IMR-90 (cell line): ENCODE data around the gene HERC5. TPM values are rescaled to one million over a fixed set of nuclear protein-coding genes. Genes with fewer than 3 reads are reported as not detected.

ENCODE experiments used
- ATAC-seq: fragments of 200-7000 bp; cut with Tn5 transposase; 2 replicates; pipeline ENCODE4 v1.9.1; 2020; ENCODE audit warnings: low read depth, mild to moderate bottlenecking, moderate library complexity
- BruUV-seq: library from RNA; stranded (reverse); fragments of 400-500 nt; replicated peaks from 2 replicates; lab custom pipeline; 2021; lab: Mats Ljungman, UMichigan
- CTCF ChIA-PET: fragments of 300-600 bp; formaldehyde crosslinking; extraction: SDS; loops from one replicate; lab custom pipeline; 2021; ENCODE audit warnings: antibody characterized with exemption; lab: Yijun Ruan, JAX
- POLR2A ChIA-PET: fragments of 300-600 bp; sonication (Branson Sonifier 250); formaldehyde crosslinking; loops from one replicate; lab custom pipeline; 2022; ENCODE audit warnings: antibody characterized with exemption; ENCODE audit not compliant: unreplicated experiment; lab: Charles Lee
- DNase-seq: peaks from one replicate; pipeline ENCODE4 v3.0.0; 2013
- H2AFZ ChIP-seq: replicated peaks from 2 replicates; pipeline ENCODE3; 2013; ENCODE audit warnings: low read length, mild to moderate bottlenecking; ENCODE audit not compliant: poor library complexity
- H2AK5ac ChIP-seq: 2 replicates; pipeline ENCODE4 v1.6.1; 2013; ENCODE audit warnings: low read depth, low read length, inconsistent platforms
- H2AK9ac ChIP-seq: replicated peaks from 2 replicates; pipeline ENCODE3; 2013; ENCODE audit warnings: mild to moderate bottlenecking, low read depth, low read length, moderate library complexity; ENCODE audit not compliant: poor library complexity
- H2BK120ac ChIP-seq: 2 replicates; pipeline ENCODE4 v1.6.1; 2013; ENCODE audit warnings: low read depth, low read length, inconsistent platforms
- H2BK15ac ChIP-seq: 3 replicates; pipeline ENCODE4 v1.6.1; 2013; ENCODE audit warnings: low read depth, low read length, inconsistent platforms
- H2BK20ac ChIP-seq: 2 replicates; pipeline ENCODE4 v1.6.1; 2013; ENCODE audit warnings: low read depth, mild to moderate bottlenecking, inconsistent platforms, low read length, moderate library complexity
- H2BK5ac ChIP-seq: 2 replicates; pipeline ENCODE4 v1.6.1; 2013; ENCODE audit warnings: mild to moderate bottlenecking, low read depth, low read length, inconsistent platforms; ENCODE audit not compliant: poor library complexity, severe bottlenecking
- H3K14ac ChIP-seq: replicated peaks from 2 replicates; pipeline ENCODE4 v1.6.1; 2013; ENCODE audit warnings: low read depth, low read length, inconsistent platforms
- H3K18ac ChIP-seq: 2 replicates; pipeline ENCODE4 v1.6.1; 2013; ENCODE audit warnings: low read depth, low read length, control low read depth
- H3K23ac ChIP-seq: 2 replicates; pipeline ENCODE4 v1.6.1; 2013; ENCODE audit warnings: low read depth, low read length, inconsistent platforms
- H3K27ac ChIP-seq: 2 replicates; pipeline ENCODE4 v1.5.1; 2013; ENCODE audit warnings: mild to moderate bottlenecking, control low read depth, low read length; ENCODE audit not compliant: insufficient read depth
- H3K27me3 ChIP-seq: 2 replicates; pipeline ENCODE4 v1.6.1; 2013; ENCODE audit warnings: low read length; ENCODE audit not compliant: control insufficient read depth, insufficient read depth
- H3K36me3 ChIP-seq: 2 replicates; pipeline ENCODE4 v1.6.1; 2013; ENCODE audit warnings: low read length, mixed read lengths; ENCODE audit not compliant: control insufficient read depth, insufficient read depth
- H3K4ac ChIP-seq: 2 replicates; pipeline ENCODE4 v1.6.1; 2013; ENCODE audit warnings: low read depth, low read length, inconsistent platforms
- H3K4me1 ChIP-seq: 2 replicates; pipeline ENCODE4 v1.6.1; 2013; ENCODE audit warnings: low read length, mixed read lengths; ENCODE audit not compliant: control insufficient read depth, insufficient read depth
- H3K4me2 ChIP-seq: 2 replicates; pipeline ENCODE4 v1.6.1; 2013; ENCODE audit warnings: low read depth, mild to moderate bottlenecking, control low read depth, low read length, moderate library complexity
- H3K4me3 ChIP-seq: 2 replicates; pipeline ENCODE4 v1.5.1; 2013; ENCODE audit warnings: low read depth, mild to moderate bottlenecking, control low read depth, low read length, moderate library complexity; ENCODE audit not compliant: insufficient read depth
- H3K56ac ChIP-seq: 2 replicates; pipeline ENCODE4 v1.6.1; 2013; ENCODE audit warnings: low read length, inconsistent platforms; ENCODE audit not compliant: insufficient read depth; ENCODE audit errors: extremely low read depth
- H3K79me1 ChIP-seq, 2 experiments: 2 replicates each; pipeline ENCODE4 v1.6.1; 2013; ENCODE audit warnings: low read length in 2 of 2, inconsistent platforms in 1 of 2, low read depth in 1 of 2
- H3K9ac ChIP-seq: 2 replicates; pipeline ENCODE4 v1.6.1; 2013; ENCODE audit warnings: low read depth, low read length, control low read depth
- H3K9me1 ChIP-seq: 2 replicates; pipeline ENCODE4 v1.6.1; 2013; ENCODE audit warnings: low read length, inconsistent platforms; ENCODE audit not compliant: insufficient read depth
- H3K9me3 ChIP-seq: 2 replicates; pipeline ENCODE4 v1.6.1; 2013; ENCODE audit warnings: low read length; ENCODE audit not compliant: control insufficient read depth, insufficient read depth
- H4K20me1 ChIP-seq: 2 replicates; pipeline ENCODE4 v1.6.1; 2013; ENCODE audit warnings: low read length, inconsistent platforms; ENCODE audit not compliant: insufficient read depth
- H4K5ac ChIP-seq: 2 replicates; pipeline ENCODE4 v1.6.1; 2013; ENCODE audit warnings: mild to moderate bottlenecking, low read depth, low read length, control low read depth
- H4K8ac ChIP-seq, 2 experiments: 2 replicates each; pipeline ENCODE4 v1.6.1; 2013; ENCODE audit warnings: low read depth in 2 of 2, low read length in 2 of 2, control low read depth in 1 of 2, inconsistent platforms in 1 of 2
- H4K91ac ChIP-seq: 2 replicates; pipeline ENCODE4 v1.6.1; 2013; ENCODE audit warnings: low read depth, low read length, inconsistent platforms; ENCODE audit not compliant: insufficient read depth
- BHLHE40 ChIP-seq: fragments of 150-350 bp; IDR thresholded peaks from 2 replicates; pipeline ENCODE4 v1.6.1; 2016; ENCODE audit warnings: mild to moderate bottlenecking, low read depth, low read length
- CEBPB ChIP-seq: IDR thresholded peaks from 2 replicates; pipeline ENCODE4 v1.6.1; 2012; ENCODE audit warnings: low read depth, low read length, improper control_type of control experiment
- CTCF ChIP-seq: conservative IDR thresholded peaks from 2 replicates; pipeline ENCODE4 v1.5.1; 2012; ENCODE audit warnings: mild to moderate bottlenecking, low read depth, low read length, improper control_type of control experiment
- FOS ChIP-seq: fragments of 150-350 bp; IDR thresholded peaks from 2 replicates; pipeline ENCODE4 v1.6.1; 2016; ENCODE audit warnings: low read depth, low read length
- MAZ ChIP-seq: IDR thresholded peaks from 2 replicates; pipeline ENCODE4 v1.6.1; 2012; ENCODE audit warnings: low read depth, mild to moderate bottlenecking, low read length, improper control_type of control experiment, moderate library complexity, borderline replicate concordance
- MXI1 ChIP-seq: IDR thresholded peaks from 2 replicates; pipeline ENCODE4 v1.6.1; 2012; ENCODE audit warnings: low read depth, mild to moderate bottlenecking, low read length, moderate library complexity, borderline replicate concordance
- NFE2L2 ChIP-seq: fragments of 150-350 bp; IDR thresholded peaks from 2 replicates; pipeline ENCODE4 v1.6.1; 2016; ENCODE audit warnings: low read depth, mild to moderate bottlenecking, low read length
- POLR2A ChIP-seq: IDR thresholded peaks from 2 replicates; pipeline ENCODE4 v1.6.1; 2012; ENCODE audit warnings: mild to moderate bottlenecking, low read depth, low read length
- RAD21 ChIP-seq: IDR thresholded peaks from 2 replicates; pipeline ENCODE4 v1.6.1; 2012; ENCODE audit warnings: low read length, improper control_type of control experiment
- RCOR1 ChIP-seq: IDR thresholded peaks from 2 replicates; pipeline ENCODE4 v1.6.1; 2012; ENCODE audit warnings: mild to moderate bottlenecking, low read length, improper control_type of control experiment; ENCODE audit not compliant: insufficient replicate concordance
- RFX5 ChIP-seq: IDR thresholded peaks from 2 replicates; pipeline ENCODE4 v1.8.0; 2012; ENCODE audit warnings: low read depth, mild to moderate bottlenecking, low read length, moderate library complexity
- WGBS, 2 experiments: methylation state at CpG; one replicate each; pipeline versions ENCODE4 v1.1.5 to v1.1.7; 2013; ENCODE audit warnings: missing lambda C conversion rate in 2 of 2; ENCODE audit not compliant: insufficient read length in 1 of 2; ENCODE audit errors: extremely low coverage in 2 of 2; 5-methylcytosine and 5-hydroxymethylcytosine counted together
- dilution Hi-C: fragments of 300-500 bp; cut with HindIII; formaldehyde crosslinking; loops from one replicate; pipeline ENCODE4 v1.14.3; 2018; ENCODE audit warnings: low sequenced_read_pairs; ENCODE audit not compliant: unreplicated experiment
- in situ Hi-C: fragments of 300-500 bp; cut with MboI; formaldehyde crosslinking; loops from 3 replicates; pipeline ENCODE4 v1.14.3; 2019; ENCODE audit warnings: low sequenced_read_pairs, inconsistent platforms, mixed read lengths
- intact Hi-C: fragments of 100-400 bp; cut with micrococcal nuclease; formaldehyde crosslinking; loops from 2 replicates; pipeline ENCODE4 v1.10.0; 2022
- polyA plus RNA-seq, 3 experiments: library from polyadenylated mRNA; depleted of rRNA; stranded (reverse); fragments of >200 nt; gene quantifications; 2 replicates each; pipeline ENCODE4 v1.2.3, GENCODE V29; 2012; ENCODE audit warnings: low replicate concordance in 1 of 3
- total RNA-seq: library from RNA; depleted of rRNA; stranded (reverse); fragments of >200 nt; gene quantifications from 2 replicates; pipeline ENCODE4 v1.2.3, GENCODE V29; 2012
- TF ChIP-seq, protein P1 (sequence below): fragments of 150-350 bp; IDR thresholded peaks from 2 replicates; pipeline ENCODE4 v1.6.1; 2017; ENCODE audit warnings: mild to moderate bottlenecking, antibody characterized with exemption, low read length, low read depth

Gene HERC5
- total and polyA plus RNA-seq, 2 of the 4 experiments (the other 2 are of a cell fraction), result under 0.01 TPM; not detected in 1

DNA sequence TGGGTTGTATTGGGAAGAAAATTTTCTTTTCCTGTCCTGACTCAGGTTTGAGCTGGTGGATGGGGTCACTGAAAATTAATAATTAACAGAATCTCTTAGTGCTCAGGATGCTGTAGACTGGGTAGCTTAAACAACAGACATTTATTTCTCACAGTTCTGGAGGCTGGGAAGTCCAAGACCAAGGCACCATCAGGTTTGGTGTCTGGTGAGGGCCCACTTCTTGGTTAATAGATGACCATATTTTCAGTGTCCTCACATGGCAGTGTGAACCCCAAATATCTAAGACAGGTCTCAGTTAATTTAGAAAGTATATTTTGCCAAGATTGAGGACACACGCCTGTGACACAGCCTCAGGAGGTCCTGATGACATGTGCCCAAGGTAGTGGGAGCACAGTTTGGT is 47.1 kb upstream of the HERC5 start (continued):
- TF ChIP-seq CTCF, result no peak

DNA sequence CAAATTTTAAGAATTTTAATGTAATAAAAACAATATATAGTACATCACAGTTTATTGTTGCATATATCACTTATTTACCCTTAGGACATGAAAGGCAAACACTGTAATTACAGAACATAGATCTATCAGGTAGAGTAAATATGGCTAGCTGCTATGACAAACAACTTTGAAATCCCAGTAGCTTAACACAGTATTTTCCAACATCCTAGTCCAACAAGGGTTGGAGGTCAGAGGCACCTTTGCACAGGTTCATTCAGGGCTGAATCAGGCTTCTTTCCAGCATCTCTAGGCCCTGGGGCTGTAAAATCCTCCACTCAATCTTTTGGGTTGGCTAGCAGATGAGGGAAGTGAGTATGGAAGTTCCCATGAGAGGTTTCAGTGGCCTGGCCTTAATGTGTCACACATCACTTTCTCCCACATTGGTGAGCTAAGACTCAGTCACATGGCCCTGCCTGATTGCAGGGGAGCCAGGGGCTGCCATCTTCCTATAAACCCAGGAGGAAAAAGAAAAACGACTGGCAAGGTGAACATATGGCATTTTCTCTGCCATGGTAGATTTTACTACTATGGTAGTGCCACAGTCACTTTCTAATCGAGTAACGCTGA is 45.3 kb upstream of the HERC5 start:
- Histone ChIP-seq H3K9ac (no peak overlapping the region), H2BK20ac (no peak overlapping the region), H3K4me2 (no peak overlapping the region), H2BK5ac (no peak overlapping the region), H3K27ac (no peak overlapping the region), H4K8ac (no peak overlapping the region), H2AFZ (no peak overlapping the region), H2BK120ac (no peak overlapping the region), H2AK5ac (no peak overlapping the region), H3K4ac (no peak overlapping the region), H3K23ac (no peak overlapping the region), H3K18ac (no peak overlapping the region), H4K20me1 (no peaks in the 10 kb centered on the region), H3K9me3 (no peaks in the 10 kb centered on the region), H4K91ac (no peak overlapping the region), H2AK9ac (no peak overlapping the region), H3K56ac (no peak overlapping the region), H3K36me3 (no peaks in the 10 kb centered on the region), H3K79me1 (no peaks in the 10 kb centered on the region), H4K5ac (no peak overlapping the region), H3K4me3 (no peak overlapping the region), H3K27me3 (no peaks in the 10 kb centered on the region; the same call in 1 of the 2 replicates), H2BK15ac (no peak overlapping the region), H3K14ac (no peak overlapping the region), H3K4me1 (no peaks in the 10 kb centered on the region), H3K9me1 (no peaks in the 10 kb centered on the region; the same call in 1 of the 2 replicates)
- no peak for ATAC-seq
- CTCF ChIA-PET, result no interaction called here
- BruUV-seq, result no TSS peak
- POLR2A ChIA-PET, result no interaction called here
- no peak for DNase-seq
- intact Hi-C loops (no loop called here), dilution Hi-C loops (no loop called here), in situ Hi-C loops (no loop called here)
- 20% methylated on average over 1 of the region's 3 CpGs; no CpG with 5 or more reads in 1 of the 2 experiments for WGBS, 2 experiments
- no peak for TF ChIP-seq NFE2L2
- no peak for TF ChIP-seq POLR2A
- no peak for TF ChIP-seq RFX5
- TF ChIP-seq RAD21, result no peak
- TF ChIP-seq FOS, result no peak
- TF ChIP-seq, protein P1, sequence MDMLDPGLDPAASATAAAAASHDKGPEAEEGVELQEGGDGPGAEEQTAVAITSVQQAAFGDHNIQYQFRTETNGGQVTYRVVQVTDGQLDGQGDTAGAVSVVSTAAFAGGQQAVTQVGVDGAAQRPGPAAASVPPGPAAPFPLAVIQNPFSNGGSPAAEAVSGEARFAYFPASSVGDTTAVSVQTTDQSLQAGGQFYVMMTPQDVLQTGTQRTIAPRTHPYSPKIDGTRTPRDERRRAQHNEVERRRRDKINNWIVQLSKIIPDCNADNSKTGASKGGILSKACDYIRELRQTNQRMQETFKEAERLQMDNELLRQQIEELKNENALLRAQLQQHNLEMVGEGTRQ, result no peak
- TF ChIP-seq CEBPB, result no peak
- TF ChIP-seq MXI1, result no peak
- TF ChIP-seq MAZ, result no peak
- TF ChIP-seq BHLHE40, result no peak
- TF ChIP-seq CTCF, result no peak
- TF ChIP-seq RCOR1, result no peak
